ENCODE results near the gene GPN2. TPM values are rescaled to one million over a fixed set of nuclear protein-coding genes. Genes with fewer than 3 reads are reported as not detected.
A peak's percentile ranks its signal among the peaks of the same experiment; 100 is the strongest.
"Not testable (repeated sequence)": the region's sequence is repeated elsewhere in the genome, so short reads cannot be mapped to it uniquely, and the experiment has no call there.

Gene GPN2
- polyA plus RNA-seq, 1 donor from 2014 or later = 20.3 TPM

DNA sequence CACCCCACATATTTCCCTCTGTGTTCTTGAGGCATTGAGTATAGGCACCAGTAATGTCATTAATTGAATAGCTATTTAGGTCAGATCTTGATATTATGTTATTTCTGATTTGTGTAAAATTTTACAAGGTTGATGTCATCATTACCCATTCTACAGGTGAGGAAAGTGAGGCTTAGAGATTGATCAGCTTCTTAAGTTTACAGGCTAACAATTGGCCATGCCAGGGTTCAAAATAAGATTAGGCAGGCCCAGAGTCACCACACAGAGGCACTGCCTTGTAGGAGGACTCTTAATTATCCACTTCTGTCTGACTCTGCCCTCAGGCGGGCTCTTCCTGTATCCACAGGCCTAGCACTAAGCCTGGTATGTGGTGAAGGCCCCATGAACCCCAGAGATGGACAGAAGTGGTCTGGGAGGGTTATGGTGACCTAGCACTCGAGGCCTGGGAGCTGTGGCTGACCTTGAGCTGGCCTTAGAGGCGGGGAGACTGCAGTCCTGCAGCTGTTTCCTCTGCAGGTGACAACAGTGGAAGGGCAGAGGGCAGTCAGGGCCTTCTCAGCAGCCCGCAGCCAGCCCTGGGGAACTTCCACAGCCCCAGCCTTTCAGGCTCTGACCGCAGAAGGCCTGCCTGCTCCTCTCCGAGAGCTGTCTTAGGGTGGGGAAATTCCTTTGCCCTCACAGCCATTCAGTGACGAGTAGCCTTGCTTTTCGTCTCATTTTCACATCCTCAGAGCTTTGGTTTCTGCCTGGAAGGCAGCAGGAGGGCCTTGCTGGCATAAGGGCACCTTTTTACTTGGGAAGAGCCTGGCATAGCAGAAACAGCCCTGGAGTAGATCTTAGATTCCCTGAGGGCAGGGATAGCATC, 51.4 kb downstream of the GPN2 start:
- peak overlapping the region in 3 of 4 donors; percentile 33 to 82 (median 48) for H3K4me3 Mint-ChIP-seq
- no peaks in the 10 kb centered on the region for H3K9me3 Mint-ChIP-seq
- H3K36me3 Mint-ChIP-seq = peaks cover 2% of the 10 kb centered on the region
- H3K27me3 Mint-ChIP-seq = no peaks in the 10 kb centered on the region
- H3K4me1 Mint-ChIP-seq = peaks cover 15 to 28% (median 19%) of the 10 kb centered on the region in 3 donors
- H3K27ac Mint-ChIP-seq = peak overlapping the region; percentile 87 to 96 (median 91)

DNA sequence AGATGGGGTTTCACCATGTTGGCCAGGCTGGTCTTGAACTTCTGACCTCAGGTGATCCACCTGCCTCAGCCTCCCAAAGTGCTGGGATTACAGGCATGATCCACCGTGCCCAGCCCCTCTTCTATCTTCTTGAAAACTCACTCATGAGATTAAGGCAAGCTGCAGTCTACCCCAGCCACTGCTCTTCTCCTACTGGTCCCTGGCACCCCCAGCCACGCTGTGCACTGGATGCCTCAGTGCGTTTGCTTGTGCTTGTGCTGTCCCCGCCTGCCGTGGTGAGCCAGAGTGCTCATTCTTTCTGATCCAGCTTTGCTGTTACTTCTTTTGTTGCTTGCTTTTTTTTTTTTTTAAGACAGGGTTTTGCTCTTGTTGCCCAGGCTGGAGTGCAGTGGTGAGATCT, 52.4 kb downstream of the GPN2 start:
- H3K27me3 Mint-ChIP-seq, H3K36me3 Mint-ChIP-seq, H3K4me3 Mint-ChIP-seq, H3K9me3 Mint-ChIP-seq: not testable (repeated sequence)
- H3K27ac Mint-ChIP-seq = peak overlapping the region in 2 of 3 donors; percentile 66 to 96
- H3K4me1 Mint-ChIP-seq = peaks cover 25 to 37% (median 29%) of the 10 kb centered on the region in 3 donors

DNA sequence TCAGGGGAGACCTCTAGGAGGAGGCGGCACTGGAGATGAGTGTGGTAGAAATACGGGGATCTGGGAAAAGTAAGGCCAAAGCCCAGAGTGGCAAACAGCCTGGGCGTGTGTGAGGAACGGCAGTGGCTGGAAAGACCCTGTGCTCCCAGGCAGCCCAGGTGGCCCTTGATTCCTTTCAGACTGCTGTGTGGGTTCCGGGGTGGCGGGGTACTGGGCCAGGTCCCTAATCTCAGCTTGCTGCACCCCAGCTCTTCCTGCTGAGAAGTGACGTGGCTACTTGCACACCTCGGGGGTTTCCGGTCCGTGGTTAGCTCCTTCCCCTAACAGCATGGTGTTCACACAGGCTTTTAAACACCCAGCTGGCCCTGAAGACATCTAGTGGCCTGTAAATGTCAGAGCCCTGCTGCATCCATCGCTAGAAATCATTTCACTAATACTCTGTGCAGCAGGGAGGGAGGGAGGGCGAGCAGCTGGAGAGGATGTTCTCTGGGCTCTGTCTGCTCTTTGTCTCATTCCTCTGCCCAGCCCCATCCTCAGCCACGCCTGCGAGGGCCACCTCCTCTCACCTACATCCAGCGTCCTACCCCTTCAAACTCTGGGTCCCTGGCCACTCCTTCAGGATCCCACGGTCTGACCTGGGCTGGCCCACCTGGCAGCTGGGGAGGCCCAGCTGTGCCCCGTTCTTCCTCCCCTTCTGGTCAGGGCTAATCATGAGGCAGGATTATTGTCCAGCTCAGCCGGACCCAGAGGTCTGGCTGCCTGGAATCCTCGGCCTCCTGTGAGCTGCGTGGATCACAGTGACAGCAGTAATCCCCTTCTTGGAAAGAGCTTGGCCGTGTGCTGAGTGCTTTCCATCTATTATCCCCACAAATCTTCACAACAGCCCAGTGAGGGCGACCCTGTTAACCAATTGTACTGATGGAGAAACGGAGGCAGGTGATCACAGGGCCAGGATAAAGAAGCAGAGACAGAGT, 56.4 kb downstream of the GPN2 start:
- Mint-ChIP-seq H3K4me1 (peaks cover 33 to 57% (median 33%) of the 10 kb centered on the region in 3 donors), H3K27ac (peak overlapping the region; percentile 95 to 99 (median 99)), H3K36me3 (peaks cover 6% of the 10 kb centered on the region), H3K27me3 (no peaks in the 10 kb centered on the region), H3K9me3 (no peaks in the 10 kb centered on the region), H3K4me3 (peak overlapping the region; percentile 65 to 94 (median 78))

DNA sequence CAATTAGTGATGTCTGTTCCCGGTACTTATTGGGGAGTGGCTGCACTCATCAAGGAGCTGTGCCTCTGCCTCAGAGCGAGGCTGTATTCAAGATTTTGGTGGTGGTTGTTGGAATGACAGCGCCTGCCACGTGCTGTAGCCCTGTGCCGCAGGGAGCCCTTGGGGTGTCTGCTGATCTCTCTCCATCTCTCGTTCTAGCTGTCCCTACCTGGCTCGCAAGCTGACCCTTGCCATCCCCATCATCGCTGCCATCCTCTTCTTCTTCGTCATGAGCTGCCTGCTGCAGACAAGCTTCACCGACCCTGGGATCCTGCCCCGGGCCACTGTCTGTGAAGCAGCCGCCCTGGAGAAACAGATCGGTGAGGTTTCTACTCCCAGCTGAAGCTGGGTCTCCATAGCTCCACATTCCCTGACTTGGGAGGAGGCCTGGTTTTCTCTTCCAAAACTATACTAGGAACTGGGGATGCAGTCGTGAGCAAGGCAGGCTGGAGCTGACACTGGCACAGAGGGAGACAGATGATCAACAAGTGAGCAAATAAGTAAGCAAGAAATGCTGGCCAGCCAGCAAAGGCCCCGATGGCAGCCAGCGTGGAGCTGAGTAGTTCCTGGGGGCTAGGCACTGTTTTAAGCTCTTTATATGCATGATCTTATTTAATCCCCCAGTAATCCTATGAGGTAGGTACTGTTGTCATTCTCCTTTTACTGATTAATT, 57.7 kb downstream of the GPN2 start:
- peaks cover 4% of the 10 kb centered on the region for H3K36me3 Mint-ChIP-seq
- no peaks in the 10 kb centered on the region for H3K9me3 Mint-ChIP-seq
- H3K27me3 Mint-ChIP-seq = no peaks in the 10 kb centered on the region
- H3K4me1 Mint-ChIP-seq = peaks cover 37 to 60% (median 39%) of the 10 kb centered on the region in 3 donors
- H3K27ac Mint-ChIP-seq = peak overlapping the region; percentile 95 to 99 (median 99)
- H3K4me3 Mint-ChIP-seq = peak overlapping the region in 3 of 4 donors; percentile 61 to 76 (median 65)

DNA sequence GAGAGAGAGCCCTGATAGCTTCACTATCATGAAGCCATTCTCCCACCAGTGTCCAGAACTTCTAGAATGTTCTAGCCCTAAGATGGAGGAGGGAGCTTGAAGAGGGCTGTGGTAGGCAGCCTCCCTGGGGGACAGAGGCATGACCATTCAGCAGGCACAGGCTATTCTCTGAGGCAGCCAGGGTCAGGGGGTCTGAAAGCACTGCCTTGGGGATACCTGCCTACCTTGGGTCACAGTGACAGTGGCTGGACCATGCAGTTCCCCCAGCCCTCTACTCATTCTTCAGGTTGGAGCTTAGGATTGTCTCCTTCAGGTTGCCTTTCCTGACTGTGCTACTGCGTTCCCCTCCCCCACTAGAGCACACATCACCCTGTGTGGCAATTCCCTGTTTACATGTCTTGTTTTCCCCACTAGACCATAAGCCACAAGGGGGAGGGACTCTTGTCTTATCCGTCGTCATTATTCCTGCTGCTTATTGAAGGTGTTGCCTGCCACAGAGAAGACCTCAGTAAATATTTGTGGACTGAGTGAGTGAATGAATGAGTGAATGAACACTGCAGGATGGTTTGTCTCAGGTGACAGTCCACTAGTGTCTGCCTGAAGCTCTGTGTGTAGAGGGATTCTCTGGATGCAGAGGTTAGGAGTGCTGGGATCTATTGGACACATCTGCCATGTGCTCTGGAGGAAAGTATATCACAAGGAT, 58.4 kb downstream of the GPN2 start:
- Mint-ChIP-seq H3K27ac (peak overlapping the region; percentile 95 to 99 (median 97)), H3K4me3 (peak overlapping the region in 2 of 4 donors; percentile 61 to 81), H3K4me1 (peaks cover 37 to 61% (median 39%) of the 10 kb centered on the region in 3 donors), H3K27me3 (no peaks in the 10 kb centered on the region), H3K36me3 (peaks cover 4% of the 10 kb centered on the region), H3K9me3 (no peaks in the 10 kb centered on the region)

DNA sequence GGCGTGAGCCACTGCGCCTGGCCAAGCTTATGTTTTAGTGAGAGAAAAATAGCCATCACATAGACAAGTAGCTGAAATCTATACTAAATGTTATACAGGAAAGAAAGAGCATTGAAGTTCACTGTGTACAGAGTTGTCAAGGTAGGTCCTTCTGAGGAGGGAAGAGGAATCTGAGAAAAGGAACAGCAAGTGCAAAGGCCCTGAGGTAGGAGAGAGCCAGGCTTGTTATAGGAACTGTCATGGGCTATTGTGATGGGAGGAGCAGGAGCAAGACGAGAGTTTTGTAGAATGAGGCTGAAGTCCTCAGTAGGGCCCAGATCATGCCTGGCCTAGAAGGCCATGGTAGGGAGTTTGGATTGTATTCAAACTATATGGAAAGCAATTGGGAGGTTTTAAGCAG, 59.0 kb downstream of the GPN2 start:
- Mint-ChIP-seq H3K4me1 (peaks cover 39 to 61% (median 39%) of the 10 kb centered on the region in 3 donors), H3K36me3 (peaks cover 4% of the 10 kb centered on the region), H3K27ac (peak overlapping the region; percentile 95 to 99 (median 97)), H3K4me3 (peak overlapping the region in 2 of 4 donors; percentile 61 to 81), H3K9me3 (no peaks in the 10 kb centered on the region), H3K27me3 (no peaks in the 10 kb centered on the region)

DNA sequence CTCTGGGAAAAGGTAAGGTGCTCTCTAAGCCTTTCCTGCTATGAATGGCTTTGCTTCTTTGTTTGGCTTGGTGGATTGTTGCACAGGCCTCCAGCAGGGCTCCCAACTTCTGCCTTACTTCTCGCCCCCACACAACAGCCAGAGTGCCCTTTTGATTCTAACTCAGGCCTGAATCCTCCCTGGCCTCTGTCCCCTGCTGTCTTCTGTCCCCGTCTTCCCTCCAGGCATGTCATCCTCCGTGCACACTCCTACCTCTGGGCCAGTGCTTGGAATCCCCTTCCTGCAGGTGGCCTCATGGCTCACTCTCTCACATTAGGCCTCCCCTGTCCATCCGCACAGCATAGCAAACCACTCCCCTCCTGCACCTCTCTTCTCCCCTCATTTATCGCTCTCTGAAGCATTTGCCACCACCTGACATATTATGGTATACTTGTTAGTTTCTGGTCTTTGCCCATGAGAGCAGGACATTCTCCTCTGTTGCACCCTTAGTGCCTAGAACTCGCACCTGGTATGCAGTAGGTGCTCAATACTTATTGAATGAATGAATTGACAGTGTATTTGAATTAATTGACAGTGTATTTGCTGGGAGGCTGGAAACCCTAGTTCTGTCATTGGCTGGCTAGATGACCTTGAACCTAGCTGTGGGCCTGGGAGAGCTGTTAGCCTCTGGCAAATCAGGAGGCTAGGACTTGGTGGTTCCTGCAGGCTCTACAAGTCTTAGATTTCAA, 60.7 kb downstream of the GPN2 start:
- peak overlapping the region; percentile 89 to 95 (median 91) for H3K27ac Mint-ChIP-seq
- H3K9me3 Mint-ChIP-seq = no peaks in the 10 kb centered on the region
- peaks cover 43 to 59% (median 44%) of the 10 kb centered on the region in 3 donors for H3K4me1 Mint-ChIP-seq
- peaks cover 4% of the 10 kb centered on the region for H3K36me3 Mint-ChIP-seq
- H3K27me3 Mint-ChIP-seq = no peaks in the 10 kb centered on the region
- peak overlapping the region; percentile 55 to 95 (median 82) for H3K4me3 Mint-ChIP-seq

DNA sequence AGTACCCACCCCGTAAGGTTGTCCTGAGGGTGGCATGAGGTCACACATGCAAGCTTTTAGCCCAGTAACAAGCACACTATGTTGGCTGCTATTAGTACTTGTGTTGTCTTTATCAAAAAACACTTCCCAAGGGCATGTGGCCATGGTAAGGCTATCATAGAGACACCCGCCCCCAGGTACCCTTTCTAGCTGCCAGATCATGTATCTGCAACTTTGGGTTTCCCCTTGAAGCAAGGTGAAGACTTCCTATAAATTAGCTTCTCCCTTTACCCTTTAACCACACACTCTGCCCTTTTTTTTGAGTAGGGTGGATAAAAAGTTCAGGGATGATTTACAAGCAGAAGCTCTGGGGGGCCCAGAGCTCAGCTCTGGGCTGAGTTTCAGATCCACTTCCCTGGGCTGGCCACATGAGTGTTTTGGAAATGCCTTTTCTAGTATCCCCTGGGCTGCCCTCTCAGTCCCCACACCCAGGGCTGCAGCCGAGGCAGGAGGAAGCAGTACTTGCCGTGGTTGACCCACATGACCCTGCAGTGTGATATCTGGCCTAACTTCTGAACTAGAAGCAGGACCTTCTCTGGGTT, 61.6 kb downstream of the GPN2 start:
- no peaks in the 10 kb centered on the region for H3K9me3 Mint-ChIP-seq
- peak overlapping the region; percentile 68 to 95 (median 88) for H3K4me3 Mint-ChIP-seq
- peak overlapping the region; percentile 85 to 91 (median 89) for H3K27ac Mint-ChIP-seq
- peaks cover 4% of the 10 kb centered on the region for H3K36me3 Mint-ChIP-seq
- no peaks in the 10 kb centered on the region for H3K27me3 Mint-ChIP-seq
- H3K4me1 Mint-ChIP-seq = peaks cover 42 to 52% (median 42%) of the 10 kb centered on the region in 3 donors

DNA sequence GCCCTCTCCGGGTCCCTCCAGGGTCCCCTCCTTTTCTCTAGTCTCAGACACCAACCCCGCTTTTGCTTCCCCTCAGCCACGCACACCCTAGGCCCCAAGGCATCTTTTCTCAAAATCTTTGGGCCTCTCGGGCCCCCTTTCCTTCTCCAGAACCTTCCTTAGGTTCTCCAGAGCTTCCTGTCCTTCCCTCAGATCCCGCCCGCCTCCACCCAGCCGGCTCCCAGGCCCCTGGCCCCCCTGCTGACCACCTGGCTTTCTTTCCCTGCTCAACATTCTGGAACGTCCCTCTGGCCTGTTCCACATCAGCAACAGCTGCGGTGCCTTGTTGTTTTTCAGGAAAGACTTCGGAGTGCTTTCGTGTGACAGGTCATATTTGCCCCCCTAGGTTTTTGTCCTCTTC, 62.4 kb downstream of the GPN2 start:
- H3K27ac Mint-ChIP-seq = peak overlapping the region; percentile 85 to 95 (median 89)
- peaks cover 34 to 44% (median 37%) of the 10 kb centered on the region in 3 donors for H3K4me1 Mint-ChIP-seq
- peak overlapping the region; percentile 81 to 95 (median 90) for H3K4me3 Mint-ChIP-seq
- H3K9me3 Mint-ChIP-seq = no peaks in the 10 kb centered on the region
- peaks cover 3% of the 10 kb centered on the region for H3K36me3 Mint-ChIP-seq
- no peaks in the 10 kb centered on the region for H3K27me3 Mint-ChIP-seq

DNA sequence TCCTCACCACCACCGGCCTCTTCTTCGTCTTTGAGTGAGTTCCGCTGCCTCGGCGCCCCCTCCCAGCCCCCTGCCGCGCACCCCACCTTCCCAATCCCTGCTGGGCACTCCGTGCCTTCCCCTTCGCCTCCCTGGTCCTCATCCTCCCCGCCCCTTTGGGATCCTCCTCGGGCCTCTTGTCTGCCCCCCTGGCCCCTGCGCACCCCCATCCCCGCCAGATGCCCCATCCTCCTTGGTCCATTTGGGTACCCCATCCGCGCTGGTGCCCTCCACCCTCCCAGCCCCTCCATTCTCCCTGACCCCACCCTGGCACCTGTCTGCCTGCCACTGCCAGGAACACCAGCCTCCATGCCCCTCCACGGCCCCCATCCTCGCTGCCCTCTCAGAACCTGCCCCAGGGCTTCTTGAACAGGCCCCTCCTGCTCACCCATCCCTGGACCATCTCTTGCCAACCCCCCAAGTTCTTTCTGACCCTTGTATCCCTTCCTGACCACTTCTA, 62.9 kb downstream of the GPN2 start:
- Mint-ChIP-seq H3K27me3 (no peaks in the 10 kb centered on the region), H3K4me3 (peak overlapping the region; percentile 81 to 95 (median 90))

DNA sequence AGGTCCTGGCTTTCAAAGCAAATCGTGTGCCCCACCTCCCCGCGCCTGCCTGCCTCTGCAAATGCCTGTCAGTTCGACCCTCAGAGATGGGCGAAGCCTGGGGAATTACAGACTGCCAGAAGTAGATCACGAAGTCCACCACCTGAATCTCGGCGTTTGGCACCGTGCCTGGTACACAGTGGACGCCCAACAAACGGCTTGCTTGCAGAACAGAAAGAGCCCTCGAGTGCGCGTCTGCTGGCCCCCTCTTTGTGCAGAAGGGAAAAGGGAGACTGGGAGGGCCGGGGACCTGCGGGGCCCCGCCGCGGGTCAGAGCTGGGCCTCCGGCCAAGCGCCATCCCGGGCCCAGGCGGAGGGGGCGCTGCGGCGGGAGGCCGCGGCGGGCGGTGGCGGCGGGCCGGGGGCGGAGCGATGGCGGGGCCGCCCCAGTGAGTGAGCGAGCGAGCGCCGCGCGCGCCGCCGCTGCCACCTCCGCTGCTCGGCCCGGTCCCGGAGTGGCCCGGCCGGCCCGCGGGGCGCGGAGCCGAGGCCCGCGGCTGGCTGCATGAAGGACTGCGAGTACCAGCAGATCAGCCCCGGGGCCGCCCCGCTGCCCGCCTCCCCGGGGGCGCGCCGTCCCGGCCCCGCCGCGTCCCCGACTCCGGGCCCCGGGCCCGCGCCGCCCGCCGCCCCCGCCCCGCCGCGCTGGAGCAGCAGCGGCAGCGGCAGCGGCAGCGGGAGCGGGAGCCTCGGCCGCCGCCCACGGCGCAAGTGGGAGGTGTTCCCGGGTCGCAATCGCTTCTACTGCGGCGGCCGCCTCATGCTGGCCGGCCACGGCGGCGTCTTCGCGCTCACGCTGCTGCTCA, 63.6 kb downstream of the GPN2 start, which contains the start of gene ZDHHC18:
ZDHHC18 (plus strand) TSS at position 428 of the 845 bp plus-strand sequence; CDS start at position 545, 117 bp downstream.
- H3K4me3 Mint-ChIP-seq = peak within 1 kb of the TSS; percentile 88 to 95 (median 94)
- H3K27me3 Mint-ChIP-seq = no peaks in the 10 kb centered on the region
- peaks cover 31 to 39% (median 34%) of the 10 kb centered on the region in 3 donors for H3K4me1 Mint-ChIP-seq
- peak within 1 kb of the TSS; percentile 85 to 95 (median 89) for H3K27ac Mint-ChIP-seq
- H3K36me3 Mint-ChIP-seq = peaks cover 3% of the 10 kb centered on the region
- H3K9me3 Mint-ChIP-seq = no peaks in the 10 kb centered on the region

More for the DNA sequence above, 62.9 kb downstream of the GPN2 start:
- peak overlapping the region; percentile 85 to 95 (median 89) for H3K27ac Mint-ChIP-seq
- H3K9me3 Mint-ChIP-seq = no peaks in the 10 kb centered on the region
- H3K4me1 Mint-ChIP-seq = peaks cover 34 to 40% (median 39%) of the 10 kb centered on the region in 3 donors
- H3K36me3 Mint-ChIP-seq = peaks cover 3% of the 10 kb centered on the region

Measured in IgD-negative memory B cell (primary cell).